Astrocyte (in vitro differentiated cells and primary cell): ENCODE data around the gene UBR3.

ENCODE experiments used
- CTCF ChIP-seq: IDR thresholded peaks from 2 replicates; pipeline ENCODE4 v1.5.1; 2011; ENCODE audit warnings: low read depth, mild to moderate bottlenecking, inconsistent platforms, low read length, moderate library complexity; ENCODE audit not compliant: insufficient read depth
- EZH2 ChIP-seq: IDR thresholded peaks from 2 replicates; pipeline ENCODE4 v1.6.1; 2012; ENCODE audit warnings: mild to moderate bottlenecking, low read length, inconsistent platforms; ENCODE audit not compliant: insufficient read depth

- no peak for TF ChIP-seq CTCF
- no peak for TF ChIP-seq EZH2
Measured at GRCh38 chr2:169862816-169863215, 35.6 kb downstream of the UBR3 start.
